NCI-H774 (cell line): ENCODE data around the gene RSPRY1.
A peak's percentile ranks its signal among the peaks of the same experiment; 100 is the strongest.
"Not testable (repeated sequence)": the region's sequence is repeated elsewhere in the genome, so short reads cannot be mapped to it uniquely, and the experiment has no call there.

Experiments
- DNase-seq: peaks from one replicate; lab custom pipeline; 2025; lab: John Stamatoyannopoulos, UW

Gene RSPRY1

GRCh38 chr16:57271867-57272495 lies 85.9 kb downstream of the RSPRY1 start:
- no peak for DNase-seq

GRCh38 chr16:57273359-57273758 lies 87.2 kb downstream of the RSPRY1 start:
- no peak for DNase-seq

- DNase-seq = no peak
Measured at GRCh38 chr16:57273826-57274225, 87.7 kb downstream of the RSPRY1 start.

- DNase-seq = not testable (repeated sequence)
Measured at GRCh38 chr16:57275946-57276345, 89.8 kb downstream of the RSPRY1 start.

- DNase-seq = no peak
Measured at GRCh38 chr16:57276596-57276995, 90.5 kb downstream of the RSPRY1 start.

- DNase-seq = no peak
Measured at GRCh38 chr16:57277586-57277985, 91.5 kb downstream of the RSPRY1 start.

GRCh38 chr16:57278494-57278893 lies 92.4 kb downstream of the RSPRY1 start:
- DNase-seq = no peak

GRCh38 chr16:57279780-57280638 lies 93.9 kb downstream of the RSPRY1 start:
- DNase-seq = no peak

- no peak for DNase-seq
Measured at GRCh38 chr16:57281791-57282190, 95.7 kb downstream of the RSPRY1 start.

- no peak for DNase-seq
Measured at GRCh38 chr16:57282510-57283213, 96.5 kb downstream of the RSPRY1 start.

- DNase-seq = no peak
Measured at GRCh38 chr16:57283214-57283958, 97.3 kb downstream of the RSPRY1 start.

GRCh38 chr16:57283959-57284208 lies 97.8 kb downstream of the RSPRY1 start:
- DNase-seq = no peak

GRCh38 chr16:57284209-57284951 lies 98.3 kb downstream of the RSPRY1 start, which contains the start of gene PLLP:
TSS of gene PLLP (minus strand) at chr16:57284672. CDS start at chr16:57284540, 132 bp downstream.
- DNase-seq = peak; percentile 53

GRCh38 chr16:57284952-57285363 lies 98.8 kb downstream of the RSPRY1 start:
- DNase-seq = no peak

GRCh38 chr16:57285379-57285778 lies 99.2 kb downstream of the RSPRY1 start:
- no peak for DNase-seq

GRCh38 chr16:57289391-57290257 lies 103.5 kb downstream of the RSPRY1 start:
- no peak for DNase-seq
